GM18520 (cell line): ENCODE measurements around the gene PCNT.

Source experiments
- ATAC-seq: cut with Tn5 transposase; IDR thresholded peaks from one replicate; pipeline ENCODE4 v1.9.1; 2021; ENCODE audit not compliant: unreplicated experiment

The PCNT gene

GRCh38 chr21:46471514-46471913 lies 147.6 kb downstream of the PCNT start:
- no peak for ATAC-seq

DNA sequence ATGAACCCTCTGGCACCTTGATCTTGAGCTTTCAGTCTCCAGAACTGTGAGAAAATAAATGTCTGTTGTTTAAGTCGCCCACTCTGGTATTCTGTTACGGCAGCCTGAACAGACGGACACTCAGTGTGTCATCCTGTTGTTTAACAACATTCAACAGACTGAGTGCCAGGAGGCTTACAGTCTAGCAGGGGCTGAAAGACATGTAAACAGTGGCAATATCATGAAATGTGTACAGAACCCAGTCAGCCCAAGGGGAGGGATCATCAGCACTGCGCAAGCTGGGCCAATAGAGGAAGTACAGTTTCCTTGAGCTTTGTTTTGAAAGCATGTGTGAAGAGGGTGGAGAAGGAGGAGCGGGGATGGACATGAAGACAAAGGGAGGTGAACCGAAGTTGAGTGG lies 148.3 kb downstream of the PCNT start:
- ATAC-seq = no peak

DNA sequence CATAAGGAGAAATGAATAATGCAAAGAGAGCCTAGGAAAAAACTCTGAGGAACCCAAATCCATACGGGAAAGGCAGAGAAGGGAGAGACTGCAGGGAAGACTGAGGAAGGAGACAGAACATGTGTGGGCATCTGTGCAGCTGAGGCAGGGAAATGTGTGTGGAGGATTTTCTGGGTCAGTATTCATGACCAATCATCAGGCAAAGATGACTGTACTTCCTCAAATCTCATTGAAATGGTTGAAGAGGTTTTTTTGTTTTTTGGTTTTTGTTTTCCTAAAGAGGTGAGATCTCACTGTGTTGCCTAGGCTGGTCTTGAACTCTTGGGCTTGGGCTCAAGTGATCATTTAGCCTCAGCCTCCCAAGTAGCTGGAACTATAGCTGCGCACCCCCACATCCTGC lies 150.4 kb downstream of the PCNT start:
- no peak for ATAC-seq

DNA sequence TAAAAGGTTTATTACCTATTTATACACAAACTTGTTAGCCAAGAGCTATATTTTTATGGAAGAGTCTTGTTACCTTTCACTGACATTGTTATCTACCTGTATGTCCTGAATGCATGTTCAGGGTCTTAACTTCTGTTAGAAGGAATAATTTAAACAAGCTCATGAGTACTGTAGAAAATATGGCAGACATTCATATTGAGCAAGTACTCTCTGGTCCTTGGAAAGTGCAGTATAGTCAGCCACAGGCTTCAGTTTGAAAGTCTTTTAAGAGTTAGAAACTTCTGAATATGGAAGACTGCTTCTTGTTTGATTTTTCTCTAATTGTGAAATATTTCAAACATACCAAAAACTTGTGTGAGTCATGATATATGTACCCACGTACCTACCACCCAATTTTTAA lies 151.3 kb downstream of the PCNT start:
- no peak for ATAC-seq

DNA sequence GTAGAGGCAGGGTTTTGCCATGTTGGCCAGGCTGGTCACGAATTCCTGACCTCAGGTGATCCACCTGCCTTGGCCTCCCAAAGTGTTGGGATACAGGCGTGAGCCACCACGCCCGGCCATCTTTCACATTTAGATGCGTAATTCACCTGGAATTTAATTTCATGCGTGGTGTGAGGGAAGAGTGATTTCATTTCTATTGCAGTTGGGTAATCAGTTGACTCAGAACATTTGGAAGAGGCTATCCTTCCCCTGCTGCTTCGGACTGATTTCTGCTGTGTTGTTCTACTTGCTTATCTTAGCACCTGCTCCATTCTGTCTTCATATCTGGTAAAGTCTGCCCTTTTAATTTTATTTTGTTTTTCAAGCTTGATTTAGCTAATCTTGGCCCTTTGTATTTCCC lies 153.8 kb downstream of the PCNT start:
- no peak for ATAC-seq

GRCh38 chr21:46478910-46479309 lies 155.0 kb downstream of the PCNT start:
- ATAC-seq = no peak

- no peak for ATAC-seq
These were observed 156.5 kb downstream of the PCNT start for GRCh38 chr21:46480466-46480865.

GRCh38 chr21:46482225-46482845 lies 158.4 kb downstream of the PCNT start:
- no peak for ATAC-seq

GRCh38 chr21:46482846-46483231 lies 158.9 kb downstream of the PCNT start:
- ATAC-seq = no peak

DNA sequence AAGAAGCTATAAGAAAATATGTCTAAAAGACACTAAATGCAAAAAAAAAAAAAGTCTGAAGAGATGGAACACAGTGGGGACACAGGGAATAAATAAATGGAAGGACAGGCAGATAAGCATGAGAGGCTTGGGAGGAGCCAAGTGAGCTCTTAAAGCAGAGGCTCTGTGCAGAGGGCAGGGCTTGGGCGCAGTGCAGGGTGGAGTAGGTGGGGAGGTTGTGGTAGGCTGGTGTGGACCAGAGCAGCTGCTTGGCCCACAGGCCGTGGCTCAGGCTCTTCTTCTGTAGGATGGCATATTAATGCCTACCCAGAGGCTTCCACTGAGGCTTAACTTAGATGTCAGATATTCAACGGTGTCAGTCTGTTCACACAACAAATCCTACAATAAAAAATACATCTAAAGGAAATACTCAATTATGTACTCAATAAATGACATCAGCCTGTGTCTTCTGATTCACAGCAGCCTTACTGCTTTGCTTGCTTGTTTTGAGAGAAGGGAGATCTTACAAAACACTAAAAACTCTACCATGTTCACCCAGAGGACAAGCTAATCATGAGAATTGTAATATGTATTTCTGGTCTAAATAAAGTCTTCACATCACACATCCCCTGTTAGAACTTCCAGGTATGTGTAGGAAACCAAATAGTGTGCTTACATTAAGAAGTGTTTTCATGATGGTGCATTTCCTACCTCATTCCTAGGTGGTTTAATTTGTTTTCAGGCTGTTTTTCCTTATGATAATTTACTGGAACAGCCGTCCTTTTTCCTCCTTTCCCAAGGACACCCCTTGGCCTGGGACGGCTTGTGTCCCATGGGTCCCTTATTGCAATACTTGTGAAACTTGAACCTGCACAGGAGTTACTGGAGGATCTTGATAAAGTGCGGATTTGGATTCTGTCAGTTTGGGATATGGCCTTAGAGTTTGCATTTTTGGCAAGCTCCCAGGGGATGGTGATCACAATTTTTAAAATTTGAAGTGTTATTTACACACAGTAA lies 159.6 kb downstream of the PCNT start:
- ATAC-seq = no peak

DNA sequence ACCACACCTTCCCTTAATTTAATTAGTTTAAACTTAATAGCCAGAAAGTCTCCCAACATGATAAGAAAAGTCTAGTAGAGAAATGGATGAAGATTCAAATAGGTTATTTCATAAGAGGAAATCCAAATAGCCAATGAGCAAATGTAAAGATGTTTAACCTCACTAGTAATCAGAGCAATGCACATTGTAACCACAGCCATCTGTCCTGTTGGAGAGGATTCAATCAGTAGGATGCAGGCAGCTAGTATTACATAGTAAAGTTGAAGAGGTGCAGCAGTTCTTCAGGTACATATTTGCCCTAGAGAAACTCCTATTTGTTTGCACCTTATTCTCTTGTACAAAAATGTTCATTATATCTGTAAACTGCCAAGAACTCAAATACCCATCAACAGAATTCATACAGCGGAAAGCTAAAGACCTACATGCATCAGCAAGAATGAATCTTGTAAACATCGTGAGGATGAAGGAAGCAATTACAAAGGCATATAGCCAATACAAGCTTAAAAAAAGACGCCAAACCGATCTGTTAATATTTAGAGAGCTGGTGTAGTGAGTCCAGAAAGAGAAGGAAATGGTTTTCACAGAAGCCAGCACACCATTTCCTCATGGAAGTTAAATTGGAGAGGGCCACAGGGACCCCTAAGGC lies 162.6 kb downstream of the PCNT start:
- ATAC-seq = no peak

GRCh38 chr21:46489162-46489663 lies 165.3 kb downstream of the PCNT start:
- ATAC-seq = no peak

- ATAC-seq = no peak
These were observed 165.8 kb downstream of the PCNT start for GRCh38 chr21:46489800-46490199.

DNA sequence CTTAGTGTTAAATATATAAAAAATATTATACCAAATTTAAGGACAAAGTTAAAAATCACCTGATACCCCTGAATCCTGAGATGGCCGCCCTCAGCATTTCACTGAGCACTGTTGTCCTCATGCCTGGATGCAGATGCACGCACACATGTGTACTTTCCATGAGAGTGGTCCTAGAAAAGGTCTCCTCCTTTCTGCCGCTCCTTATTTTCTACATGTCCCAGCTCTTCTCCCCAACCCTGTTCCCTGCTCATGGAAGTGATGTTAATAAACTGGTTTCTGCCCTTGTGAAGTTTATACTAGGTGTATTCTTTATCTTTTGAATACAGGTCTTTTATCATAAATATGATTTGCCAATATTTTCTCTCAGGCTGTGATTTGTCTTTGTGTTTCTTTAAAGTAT lies 167.6 kb downstream of the PCNT start:
- ATAC-seq = no peak

DNA sequence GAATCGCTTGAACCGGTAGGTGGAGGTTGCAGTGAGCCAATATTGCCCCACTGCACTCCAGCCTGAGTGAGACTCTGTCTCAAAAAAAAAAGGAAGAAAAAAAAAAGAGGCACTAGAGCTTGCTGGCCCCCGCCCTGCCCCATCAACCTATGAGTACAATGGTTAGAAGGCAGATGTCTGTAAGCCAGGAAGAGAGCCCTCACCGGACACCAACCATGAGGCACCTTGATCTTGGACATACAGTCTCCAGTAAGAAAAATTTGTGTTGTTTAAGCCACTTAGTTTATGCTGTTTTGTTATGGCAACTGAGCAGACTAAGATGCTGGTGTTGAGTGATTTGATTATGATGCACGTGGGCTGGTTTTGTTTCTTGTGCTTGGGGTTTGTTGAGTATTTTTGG lies 168.9 kb downstream of the PCNT start:
- ATAC-seq = no peak

DNA sequence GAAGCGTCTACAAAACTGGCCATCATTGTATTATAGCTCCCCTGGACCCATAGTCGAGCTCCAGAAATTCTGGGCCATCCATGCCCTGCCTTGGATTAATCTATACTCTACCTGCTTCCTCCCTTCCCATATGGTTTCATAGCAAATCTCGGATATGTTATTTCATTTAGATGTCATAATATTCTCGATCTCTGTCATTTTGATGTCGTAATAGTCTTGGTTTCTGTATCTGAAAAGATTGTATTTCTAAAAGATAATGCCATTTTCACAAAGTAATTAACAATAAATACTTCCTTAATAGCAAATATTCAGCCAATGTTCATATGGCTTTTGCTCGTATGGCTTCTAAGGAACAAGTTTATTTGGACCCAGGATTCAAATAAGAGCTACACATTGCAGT lies 169.9 kb downstream of the PCNT start:
- no peak for ATAC-seq
